ENCODE measurements around the gene AVPR2.

DNA sequence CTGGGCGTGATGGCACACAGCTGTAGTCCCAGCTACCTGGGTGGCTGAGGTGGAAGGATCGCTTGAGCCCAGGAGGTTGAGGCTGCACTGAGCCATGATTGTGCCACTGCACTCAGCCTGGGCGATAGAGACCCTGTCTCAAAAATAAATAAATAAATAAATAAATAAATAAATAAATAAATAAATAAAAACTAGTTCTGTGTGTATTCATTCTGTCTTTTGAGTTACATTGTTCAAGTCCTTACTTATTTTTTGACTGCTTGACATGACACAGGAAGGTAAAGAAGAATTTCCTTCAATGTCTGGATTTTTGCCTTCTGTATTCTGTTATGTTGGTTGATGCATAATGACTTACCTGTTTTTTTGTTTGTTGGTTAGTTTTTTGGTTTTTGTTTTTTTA is 32.6 kb downstream of the AVPR2 start:
- TF ChIP-seq GATA3 (IDR thresholded peaks at IDR 0.05; ENCODE audit: low read depth, low read length) (no peak), GATA2 (IDR thresholded peaks at IDR 0.05; ENCODE audit: low read depth, low read length) (no peak)
